ENCODE results near the gene KLHDC8B. TPM values are rescaled to one million over a fixed set of nuclear protein-coding genes. Genes with fewer than 3 reads are reported as not detected.

KLHDC8B gene
- total and polyA plus RNA-seq, 2 donors (not counting 1 experiment from before 2014, with no cell fraction given): 34.4 to 40.5 TPM

DNA sequence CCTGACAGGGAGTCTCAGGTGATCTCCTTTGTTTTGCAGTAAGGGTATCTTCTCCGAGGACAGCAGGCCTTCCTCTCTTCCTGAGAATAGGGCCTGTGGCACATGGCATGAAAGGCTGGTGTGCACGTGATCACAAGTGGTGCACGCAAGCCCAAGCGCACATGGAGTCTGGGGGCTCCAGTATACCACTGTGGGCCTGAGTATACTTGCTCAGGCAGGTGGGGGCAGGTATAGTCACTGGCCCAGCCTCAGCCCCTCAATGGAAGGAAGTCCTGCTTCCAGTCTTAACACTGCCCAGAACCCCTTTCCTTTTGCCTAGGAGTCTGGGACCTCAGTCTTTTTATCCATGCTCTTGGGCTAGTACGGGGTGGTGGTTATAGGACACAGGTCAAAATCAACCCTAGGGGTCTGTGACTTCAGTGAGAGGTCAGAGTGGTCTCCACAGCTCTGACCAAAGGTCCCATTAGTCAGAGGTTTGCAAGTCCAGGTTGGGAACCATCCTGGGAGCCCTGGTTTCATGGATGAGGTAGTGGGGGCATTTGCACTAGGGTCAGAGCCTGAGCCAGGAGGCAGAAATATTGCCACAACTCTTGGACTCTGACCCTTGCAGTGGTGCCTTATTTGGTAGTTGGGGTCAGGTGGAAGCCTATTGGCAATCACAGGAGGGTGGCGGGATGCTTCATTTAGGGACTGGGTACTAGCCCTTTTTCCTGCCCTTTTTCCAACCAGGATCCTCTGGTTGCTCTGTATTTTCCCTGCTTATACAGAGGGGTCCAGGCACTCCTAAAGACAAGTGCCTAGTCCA is 4.4 kb upstream of the KLHDC8B start:
- no peak for TF ChIP-seq EZH2 (IDR thresholded peaks at IDR 0.05; ENCODE audit: low read length, missing control alignments)
- TF ChIP-seq CTCF (conservative IDR thresholded peaks at IDR 0.05 in 1 of 2, IDR thresholded peaks at IDR 0.05 in 1 of 2; ENCODE audit: low read depth in 1 of 2, low read length in 2 of 2): no peak
- Histone ChIP-seq H3K4me1 (ENCODE audit: control insufficient read depth, extremely low read depth, insufficient read depth, low read length) (peaks cover 8% of the 10 kb centered on the region), H3K36me3 (ENCODE audit: control insufficient read depth, insufficient read depth, low read length) (peaks cover 15% of the 10 kb centered on the region), H3K4me2 (ENCODE audit: extremely low read depth, insufficient read depth, low read length) (peak overlapping the region; percentile 2), H3K9me3 (ENCODE audit: control insufficient read depth, insufficient read depth, low read depth, low read length) (no peaks in the 10 kb centered on the region), H3K27ac (ENCODE audit: insufficient read depth, low read length) (peak overlapping the region; percentile 75), H4K20me1 (ENCODE audit: control insufficient read depth, extremely low read depth, insufficient read depth, low read length) (no peaks in the 10 kb centered on the region), H3K27me3 (ENCODE audit: control insufficient read depth, insufficient read depth, low read length) (no peaks in the 10 kb centered on the region), H2AFZ (ENCODE audit: low read length) (peak overlapping the region; percentile 99), H3K9ac (ENCODE audit: insufficient read depth, low read length) (no peak overlapping the region), H3K79me2 (ENCODE audit: control insufficient read depth, insufficient read depth, low read length) (peaks cover 26% of the 10 kb centered on the region), H3K4me3 (replicated peaks in 1 of 4; ENCODE audit: control extremely low read depth in 1 of 4, insufficient read depth in 1 of 4, low read depth in 3 of 4, low read length in 4 of 4) (peak overlapping the region in 3 of 4 experiments; percentile 57 to 96 (median 79))
- DNase-seq (ENCODE audit: low read depth in 2 of 2): no peak

- DNase-seq (ENCODE audit: low read depth in 2 of 2): no peak
- H4K20me1 ChIP-seq (ENCODE audit: control insufficient read depth, extremely low read depth, insufficient read depth, low read length): no peaks in the 10 kb centered on the region
- H3K4me1 ChIP-seq (ENCODE audit: control insufficient read depth, extremely low read depth, insufficient read depth, low read length): peaks cover 17% of the 10 kb centered on the region
- no peaks in the 10 kb centered on the region for H3K9me3 ChIP-seq (ENCODE audit: control insufficient read depth, insufficient read depth, low read depth, low read length)
- H3K36me3 ChIP-seq (ENCODE audit: control insufficient read depth, insufficient read depth, low read length): peaks cover 8% of the 10 kb centered on the region
- H3K4me3 ChIP-seq (replicated peaks in 1 of 4; ENCODE audit: control extremely low read depth in 1 of 4, insufficient read depth in 1 of 4, low read depth in 3 of 4, low read length in 4 of 4): peak overlapping the region; percentile 74 to 96 (median 84)
- no peaks in the 10 kb centered on the region for H3K27me3 ChIP-seq (ENCODE audit: control insufficient read depth, insufficient read depth, low read length)
- peak overlapping the region; percentile 69 for H3K9ac ChIP-seq (ENCODE audit: insufficient read depth, low read length)
- H3K4me2 ChIP-seq (ENCODE audit: extremely low read depth, insufficient read depth, low read length): peak overlapping the region; percentile 94
- peak overlapping the region; percentile 62 for H2AFZ ChIP-seq (ENCODE audit: low read length)
- TF ChIP-seq EZH2 (IDR thresholded peaks at IDR 0.05; ENCODE audit: low read length, missing control alignments) (no peak), CTCF (conservative IDR thresholded peaks at IDR 0.05 in 1 of 2, IDR thresholded peaks at IDR 0.05 in 1 of 2; ENCODE audit: low read depth in 1 of 2, low read length in 2 of 2) (no peak)
- no peak overlapping the region for H3K27ac ChIP-seq (ENCODE audit: insufficient read depth, low read length)
- H3K79me2 ChIP-seq (ENCODE audit: control insufficient read depth, insufficient read depth, low read length): peaks cover 11% of the 10 kb centered on the region
Measured at GRCh38 chr3:49170744-49171118, 667 bp upstream of the KLHDC8B start.

DNA sequence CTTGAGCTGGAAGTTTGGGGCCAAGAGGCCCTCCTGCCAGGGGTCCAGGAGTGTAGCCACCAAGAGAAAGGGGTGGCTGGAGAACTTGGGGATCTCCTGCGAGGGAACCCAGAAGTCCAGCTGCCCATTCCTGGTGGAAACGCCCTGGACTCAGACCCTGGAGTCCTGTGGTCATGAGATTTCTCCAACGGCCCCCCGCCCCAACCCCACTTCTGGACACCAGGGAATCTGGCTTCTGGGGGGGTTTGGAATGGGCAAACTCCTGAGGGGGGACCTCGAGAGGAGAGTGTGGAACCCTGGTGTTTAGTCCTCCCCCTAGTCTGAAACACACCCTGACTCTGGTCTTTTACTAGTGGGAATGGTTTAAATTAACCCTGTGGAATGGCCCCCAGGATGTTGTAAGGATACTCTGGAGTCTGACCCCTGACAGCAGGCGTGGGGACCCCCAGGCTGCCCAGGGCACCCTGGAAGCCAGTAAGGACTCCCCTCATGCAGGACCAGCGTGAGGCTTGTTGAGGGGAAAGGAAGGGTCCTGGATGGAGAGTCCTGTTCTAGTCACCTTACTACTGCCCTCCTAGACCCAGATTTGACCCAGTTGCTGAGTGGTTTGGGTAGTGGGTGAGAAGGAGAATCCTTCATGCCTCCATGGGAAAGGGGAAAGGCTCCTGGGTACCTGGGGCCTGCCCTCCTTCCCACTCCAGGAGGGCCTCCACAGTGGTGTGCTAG is 540 bp downstream of the KLHDC8B start:
- peak overlapping the region; percentile 60 for H3K27ac ChIP-seq (ENCODE audit: insufficient read depth, low read length)
- peak overlapping the region; percentile 94 for H3K4me2 ChIP-seq (ENCODE audit: extremely low read depth, insufficient read depth, low read length)
- peaks cover 16% of the 10 kb centered on the region for H3K4me1 ChIP-seq (ENCODE audit: control insufficient read depth, extremely low read depth, insufficient read depth, low read length)
- peak overlapping the region; percentile 69 for H3K9ac ChIP-seq (ENCODE audit: insufficient read depth, low read length)
- H4K20me1 ChIP-seq (ENCODE audit: control insufficient read depth, extremely low read depth, insufficient read depth, low read length): no peaks in the 10 kb centered on the region
- no peak for TF ChIP-seq CTCF (conservative IDR thresholded peaks at IDR 0.05 in 1 of 2, IDR thresholded peaks at IDR 0.05 in 1 of 2; ENCODE audit: low read depth in 1 of 2, low read length in 2 of 2)
- TF ChIP-seq EZH2 (IDR thresholded peaks at IDR 0.05; ENCODE audit: low read length, missing control alignments): no peak
- H3K4me3 ChIP-seq (replicated peaks in 1 of 4; ENCODE audit: control extremely low read depth in 1 of 4, insufficient read depth in 1 of 4, low read depth in 3 of 4, low read length in 4 of 4): peak overlapping the region; percentile 61 to 96 (median 84)
- DNase-seq (ENCODE audit: low read depth in 2 of 2): no peak
- peak overlapping the region; percentile 96 for H2AFZ ChIP-seq (ENCODE audit: low read length)
- H3K27me3 ChIP-seq (ENCODE audit: control insufficient read depth, insufficient read depth, low read length): no peaks in the 10 kb centered on the region
- H3K36me3 ChIP-seq (ENCODE audit: control insufficient read depth, insufficient read depth, low read length): peaks cover 13% of the 10 kb centered on the region
- no peaks in the 10 kb centered on the region for H3K9me3 ChIP-seq (ENCODE audit: control insufficient read depth, insufficient read depth, low read depth, low read length)
- H3K79me2 ChIP-seq (ENCODE audit: control insufficient read depth, insufficient read depth, low read length): peaks cover 6% of the 10 kb centered on the region
